ENCODE results near the gene SEPTIN7. TPM values are rescaled to one million over a fixed set of nuclear protein-coding genes. Genes with fewer than 3 reads are reported as not detected.
A peak's percentile ranks its signal among the peaks of the same experiment; 100 is the strongest.
"Not testable (repeated sequence)": the region's sequence is repeated elsewhere in the genome, so short reads cannot be mapped to it uniquely, and the experiment has no call there.

The SEPTIN7 gene
- total RNA-seq, result 211 TPM

DNA sequence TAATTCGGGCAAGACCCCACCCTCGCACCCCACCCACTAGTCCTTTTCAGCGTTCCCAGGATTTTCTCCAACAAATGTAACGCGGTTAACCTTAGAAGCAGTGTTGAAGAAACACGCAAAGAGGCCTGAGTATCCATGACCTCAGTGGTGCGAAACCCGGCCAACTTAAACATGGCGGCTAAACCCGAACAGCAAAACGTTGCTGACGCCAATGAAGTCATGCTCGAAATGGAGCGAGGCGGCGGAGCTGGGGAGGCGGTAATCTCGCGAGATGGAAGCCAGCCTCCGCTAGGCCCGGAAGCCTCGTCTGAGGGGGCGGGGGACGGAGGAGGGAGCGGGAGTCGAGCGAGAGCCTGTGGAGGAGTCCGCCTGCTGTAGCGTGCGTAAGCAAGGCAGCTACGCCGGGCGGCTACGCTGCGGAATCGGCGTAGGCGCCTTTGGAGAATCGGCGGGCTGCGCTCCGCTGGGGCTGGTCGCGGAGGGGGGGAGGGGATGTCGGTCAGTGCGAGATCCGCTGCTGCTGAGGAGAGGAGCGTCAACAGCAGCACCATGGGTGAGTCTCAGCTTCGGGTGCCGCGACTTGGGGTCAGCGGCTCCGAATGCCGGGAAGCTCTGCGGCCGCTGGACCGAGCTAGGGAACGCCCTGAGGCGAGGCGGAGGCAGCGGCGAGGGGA, at the start of gene SEPTIN7:
Gene SEPTIN7 (plus strand): TSS at position 340 of the 674 bp plus-strand sequence. CDS start 153 bp downstream, at position 493.
- peak; percentile 99 for DNase-seq (ENCODE audit: low spot score)

DNA sequence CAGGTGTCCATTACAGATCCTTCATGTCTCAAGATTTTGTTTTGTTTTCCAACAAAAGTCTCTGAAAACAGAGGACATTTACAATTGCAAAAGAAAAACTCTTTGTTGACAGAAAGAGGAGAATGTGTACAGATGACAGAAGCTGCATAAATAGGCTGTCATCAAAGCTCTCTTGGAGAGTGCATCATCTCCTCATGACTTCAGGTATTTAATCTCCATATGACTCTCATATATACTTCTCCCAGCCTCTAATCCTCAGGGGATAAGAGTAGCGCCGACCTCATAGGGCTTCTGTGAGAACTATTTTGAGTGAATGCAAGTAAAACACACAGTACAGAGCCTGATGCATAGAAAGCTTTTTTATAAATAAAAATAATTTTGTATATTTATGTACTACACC, 48.1 kb upstream of the SEPTIN7 start:
- no peak for DNase-seq (ENCODE audit: low spot score)

DNA sequence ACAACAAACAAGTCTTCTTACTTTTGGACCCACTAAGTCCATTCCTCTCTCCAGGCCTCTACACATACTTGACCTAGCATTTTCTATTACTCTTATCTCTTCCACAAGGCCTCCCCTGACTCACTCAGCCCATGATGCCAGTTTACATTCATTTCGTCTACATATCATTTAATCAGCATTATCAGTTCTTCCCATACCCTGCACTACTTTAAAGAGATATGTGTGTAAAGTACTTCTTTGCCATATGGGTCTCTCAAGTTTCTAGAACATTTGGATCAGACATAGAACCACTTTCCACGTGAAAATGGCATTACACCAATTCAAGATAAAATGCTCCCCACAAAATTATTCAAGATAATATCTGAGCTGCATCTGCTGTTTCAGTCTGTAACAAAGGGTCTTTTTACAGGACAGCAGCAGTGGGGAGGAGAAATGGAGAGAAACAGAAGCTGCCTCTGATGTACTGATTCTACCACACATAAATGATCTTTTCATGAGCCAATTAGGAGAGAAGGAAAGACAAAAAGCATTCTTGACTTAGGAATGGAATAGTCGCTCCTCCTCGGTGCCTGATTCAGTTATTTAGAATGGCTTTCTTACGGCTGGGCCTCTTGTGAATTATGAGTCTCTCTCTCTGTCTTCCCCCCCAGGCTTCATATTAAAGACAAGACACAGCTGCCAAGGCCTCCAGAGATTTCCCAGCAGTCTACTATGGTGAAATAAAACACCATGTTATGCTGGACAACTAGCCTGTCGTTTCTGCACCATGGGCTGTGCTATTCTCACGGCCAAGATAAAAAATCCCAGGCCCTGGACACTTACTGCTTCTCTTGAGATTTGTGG, 46.9 kb upstream of the SEPTIN7 start:
- peak; percentile 38 for DNase-seq (ENCODE audit: low spot score)

DNA sequence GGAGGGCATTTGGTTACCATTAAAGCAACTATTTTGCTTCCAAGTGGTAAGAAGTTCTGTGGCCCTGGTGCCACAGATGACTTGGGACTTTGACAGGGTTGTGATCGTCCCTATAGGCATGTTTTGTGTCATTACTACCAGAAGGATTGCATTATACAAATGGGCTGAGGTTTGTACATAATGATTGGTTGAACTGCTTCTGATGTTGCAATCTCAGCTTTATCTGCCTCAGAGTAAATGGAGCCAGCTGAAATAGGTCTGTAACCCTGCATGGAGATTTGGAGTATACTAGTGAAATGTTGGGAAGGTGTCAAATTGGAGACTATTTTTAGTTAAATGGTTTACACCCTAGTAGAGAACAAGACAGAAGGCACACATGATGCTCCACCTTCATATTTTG, 46.1 kb upstream of the SEPTIN7 start:
- no peak for DNase-seq (ENCODE audit: low spot score)

DNA sequence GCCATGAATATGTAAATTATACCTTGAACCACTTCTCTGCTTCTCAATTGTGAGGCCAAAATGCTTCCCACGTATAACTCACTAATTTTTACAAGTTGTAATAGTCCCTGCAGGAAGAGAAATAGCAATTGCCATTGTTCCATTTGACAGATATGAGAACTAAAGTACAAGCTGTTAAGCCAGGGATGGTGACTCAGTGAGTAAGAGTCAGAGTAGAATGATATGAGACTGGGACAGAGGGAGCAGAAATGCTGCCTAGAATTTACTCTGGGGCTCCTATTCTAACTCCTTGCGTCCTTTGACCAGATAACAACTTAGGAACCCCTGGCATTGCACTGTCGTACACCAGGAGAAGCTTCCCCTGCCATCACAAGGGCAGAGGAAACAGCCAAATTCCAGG, 45.1 kb upstream of the SEPTIN7 start:
- DNase-seq (ENCODE audit: low spot score), result no peak

DNA sequence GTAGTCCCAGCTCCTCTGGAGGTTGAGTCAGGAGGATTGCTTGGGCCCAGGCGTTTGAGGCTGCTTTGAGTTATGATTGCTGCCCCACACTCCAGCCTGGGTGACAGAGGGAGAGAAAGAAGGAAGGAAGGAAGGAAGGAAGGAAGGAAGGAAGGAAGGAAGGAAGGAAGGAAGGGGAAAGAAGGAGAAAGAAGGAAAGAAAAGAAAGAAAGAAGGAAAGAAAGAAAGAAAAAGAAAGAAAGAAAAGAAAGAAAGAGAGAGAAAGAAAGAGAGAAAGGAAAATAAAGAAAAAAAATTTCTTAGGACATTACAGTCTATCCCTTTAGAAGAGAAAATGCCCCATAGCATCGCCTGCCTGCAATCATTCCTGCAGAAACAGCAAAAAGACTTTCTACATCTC, 44.4 kb upstream of the SEPTIN7 start:
- not testable (repeated sequence) for DNase-seq (ENCODE audit: low spot score)

DNA sequence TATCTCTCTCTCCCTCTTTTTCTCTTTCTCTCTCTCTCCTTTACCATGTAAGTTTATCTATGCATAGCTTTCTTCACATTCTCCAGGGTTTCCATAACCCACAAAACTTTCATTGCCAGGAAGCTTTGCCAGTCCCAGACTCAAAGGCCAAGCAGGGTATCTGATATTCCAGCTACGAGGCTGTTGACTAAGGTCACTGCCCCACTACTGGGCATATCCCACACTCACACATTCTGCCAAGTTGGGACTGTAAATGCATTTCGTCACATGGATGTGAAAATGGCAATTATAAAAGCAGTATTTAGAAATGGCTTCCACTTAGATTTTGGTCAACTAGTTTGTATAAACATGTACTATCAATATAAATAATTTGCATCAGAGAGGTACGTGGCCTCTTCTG, 43.3 kb upstream of the SEPTIN7 start:
- DNase-seq (ENCODE audit: low spot score), result no peak

DNA sequence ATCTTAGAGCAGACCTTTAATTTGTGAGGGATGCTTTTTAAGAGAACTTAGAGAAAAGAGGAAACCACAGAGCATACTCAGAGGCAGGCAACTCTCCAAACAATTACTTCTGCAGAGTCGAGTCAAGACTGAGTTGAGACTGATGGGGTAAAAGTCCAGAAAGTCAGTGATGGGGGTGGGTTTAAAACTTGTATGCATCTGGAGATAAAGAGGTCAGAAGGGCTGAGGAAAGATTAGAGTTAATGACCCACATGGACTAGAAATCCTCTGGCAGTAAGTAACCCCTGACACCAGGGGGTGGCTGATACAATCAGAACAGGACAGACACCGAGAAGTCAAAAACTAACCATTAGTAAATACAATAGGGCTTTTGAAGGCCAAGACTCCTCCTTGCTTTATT, 42.4 kb upstream of the SEPTIN7 start:
- DNase-seq (ENCODE audit: low spot score), result no peak

DNA sequence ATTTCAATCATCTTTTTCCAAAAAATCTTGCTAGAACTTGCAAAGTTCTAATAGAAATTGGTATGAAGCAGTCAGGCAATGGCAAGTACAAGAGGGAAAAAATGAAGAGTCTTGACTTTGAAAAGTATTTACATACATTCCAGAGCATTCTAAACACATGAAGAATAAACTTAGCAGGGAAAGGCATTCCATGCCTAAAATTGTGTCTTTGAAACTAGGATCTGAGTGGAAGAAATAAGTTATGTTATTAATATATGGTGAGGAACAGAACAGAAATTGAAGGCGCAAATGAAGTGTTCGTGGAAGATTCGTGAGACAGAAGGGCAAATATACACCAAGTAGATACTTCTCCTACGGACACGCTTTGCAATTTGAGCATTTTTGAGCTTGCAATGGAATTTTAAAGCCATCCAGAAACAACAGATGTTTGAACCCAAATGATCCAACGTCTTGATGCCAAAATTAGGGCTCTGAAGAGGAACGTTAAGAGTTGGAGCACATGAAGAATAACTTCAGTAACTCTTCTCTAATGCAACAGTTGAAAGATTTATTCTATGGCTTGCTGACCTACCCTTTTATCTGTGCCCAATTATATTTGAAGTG, 40.6 kb upstream of the SEPTIN7 start:
- no peak for DNase-seq (ENCODE audit: low spot score)

DNA sequence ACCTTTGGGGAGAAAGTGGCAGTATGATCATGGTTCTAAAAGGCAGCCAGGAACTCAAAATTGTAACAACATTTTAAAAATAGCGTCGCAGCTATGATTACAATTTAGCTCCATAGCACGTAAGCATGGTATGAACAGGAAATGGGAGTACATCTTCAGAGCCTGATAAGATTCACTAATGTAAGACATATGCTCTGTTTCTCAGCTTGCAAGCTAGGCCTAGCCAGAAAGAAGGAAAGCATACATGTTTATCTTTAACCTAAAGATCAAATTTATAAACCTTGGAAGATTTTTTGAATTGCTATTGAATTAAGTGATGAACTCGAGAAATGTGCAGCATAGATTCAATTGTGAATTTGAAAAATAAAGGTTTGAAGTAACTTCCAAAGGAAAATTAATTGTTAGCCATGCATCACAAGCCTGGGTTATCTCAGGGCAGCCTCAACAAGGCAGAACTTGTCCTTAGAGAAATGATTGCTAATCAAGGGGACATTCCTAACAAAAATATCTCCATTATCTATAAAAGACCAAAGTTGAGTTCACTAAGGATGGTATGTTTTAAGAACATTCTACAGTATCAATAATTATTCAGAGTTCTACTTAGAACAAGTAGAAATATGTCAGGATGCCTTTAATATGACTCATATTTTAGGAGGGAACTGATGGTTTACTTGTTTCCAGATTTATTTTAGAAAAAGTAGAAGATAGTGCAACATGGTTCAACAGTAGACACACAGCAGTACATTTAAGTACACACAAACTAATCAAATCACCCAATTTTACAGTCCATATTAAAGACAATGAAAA, 38.8 kb upstream of the SEPTIN7 start:
- no peak for DNase-seq (ENCODE audit: low spot score)

DNA sequence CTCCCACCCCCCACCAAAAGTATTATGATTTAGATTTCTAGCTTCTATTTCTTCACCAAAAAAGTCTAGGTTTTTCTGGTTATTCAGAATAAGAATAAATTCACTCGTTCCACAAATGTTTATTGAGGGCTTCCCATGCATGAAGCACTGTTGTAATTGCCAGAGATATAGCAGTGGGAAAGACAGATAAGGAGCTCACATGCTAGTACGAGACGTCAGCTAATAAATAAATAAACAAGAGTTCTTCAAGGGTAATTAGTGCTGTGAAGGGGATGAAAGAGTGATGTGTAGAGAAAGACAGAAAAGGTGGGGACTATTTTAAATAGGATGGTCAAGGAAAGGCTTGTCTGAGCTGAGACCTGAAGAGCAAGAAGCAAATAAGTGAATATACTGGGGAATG, 38.1 kb upstream of the SEPTIN7 start:
- no peak for DNase-seq (ENCODE audit: low spot score)

DNA sequence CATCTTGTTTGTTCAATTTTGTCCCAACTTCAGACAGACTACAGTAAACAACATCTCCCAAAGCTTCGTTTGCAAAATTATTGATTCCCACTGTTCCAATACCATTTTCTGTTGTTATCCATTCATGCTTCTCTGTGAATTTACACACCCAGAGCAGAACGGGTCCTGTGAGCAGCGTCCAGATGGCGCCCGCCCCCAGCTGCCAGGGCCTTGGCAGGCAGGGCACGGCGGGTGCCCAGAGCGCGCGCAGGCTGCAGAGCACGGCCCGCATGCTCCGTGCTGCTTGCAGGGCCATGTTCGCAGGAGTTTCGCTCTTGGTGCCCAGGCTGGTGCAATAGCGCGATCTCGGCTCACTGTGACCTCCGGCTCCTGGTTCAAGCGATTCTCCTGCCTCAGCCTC, 32.5 kb upstream of the SEPTIN7 start:
- no peak for DNase-seq (ENCODE audit: low spot score)

DNA sequence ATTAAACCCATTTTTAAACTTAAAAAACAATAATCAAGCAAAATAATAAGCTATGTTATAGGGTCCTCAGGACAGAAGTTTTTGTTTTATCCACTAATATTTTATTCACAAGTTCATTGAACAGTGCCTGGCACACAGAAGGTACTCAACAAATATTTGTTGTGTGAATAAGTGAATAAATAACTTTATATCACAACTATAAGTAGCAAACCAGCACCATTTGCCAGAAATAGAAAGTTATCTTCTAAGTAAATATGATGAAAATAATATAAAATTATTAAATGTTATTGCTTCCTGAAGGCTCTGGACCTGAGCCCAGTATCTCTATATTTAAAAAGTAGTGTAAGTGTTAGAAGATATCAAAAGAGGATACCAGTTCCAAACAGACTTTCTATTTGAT, 29.1 kb upstream of the SEPTIN7 start:
- no peak for DNase-seq (ENCODE audit: low spot score)

DNA sequence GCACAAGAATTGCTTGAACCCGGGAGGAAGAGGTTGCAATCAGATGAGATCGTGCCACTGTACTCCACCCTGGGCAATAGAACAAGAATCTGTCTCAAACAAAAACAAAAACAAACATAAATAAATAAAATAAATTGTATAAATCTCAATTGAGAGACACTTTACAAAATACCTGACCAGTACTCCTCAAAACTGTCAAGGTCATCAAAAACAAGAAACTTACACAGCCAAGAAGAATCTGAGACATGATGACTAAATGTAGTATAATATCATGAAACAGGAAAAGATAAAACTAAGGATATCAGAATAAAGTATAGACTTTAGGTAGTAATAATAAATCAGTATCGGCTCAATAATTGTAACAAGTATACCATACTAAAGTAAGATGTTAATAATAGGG, 26.9 kb upstream of the SEPTIN7 start:
- no peak for DNase-seq (ENCODE audit: low spot score)

DNA sequence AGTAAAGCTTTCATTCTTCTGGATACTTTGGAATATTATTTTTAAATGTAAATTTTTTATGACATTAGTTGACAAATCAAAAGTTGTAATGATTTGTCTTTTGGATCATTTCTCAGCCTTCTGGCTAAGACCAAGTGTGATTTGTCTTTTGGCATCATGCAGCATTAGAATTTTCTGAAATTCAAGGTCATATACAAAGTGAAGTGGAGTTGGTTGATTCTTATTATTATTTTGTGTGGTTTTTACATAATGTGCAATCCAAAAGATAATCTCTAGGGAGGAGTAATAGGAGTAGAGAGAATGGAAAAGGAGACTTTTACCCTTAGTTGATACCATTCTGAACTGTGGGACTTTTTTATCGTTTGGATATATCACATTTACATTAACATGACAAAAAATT, 24.2 kb upstream of the SEPTIN7 start:
- DNase-seq (ENCODE audit: low spot score), result no peak

DNA sequence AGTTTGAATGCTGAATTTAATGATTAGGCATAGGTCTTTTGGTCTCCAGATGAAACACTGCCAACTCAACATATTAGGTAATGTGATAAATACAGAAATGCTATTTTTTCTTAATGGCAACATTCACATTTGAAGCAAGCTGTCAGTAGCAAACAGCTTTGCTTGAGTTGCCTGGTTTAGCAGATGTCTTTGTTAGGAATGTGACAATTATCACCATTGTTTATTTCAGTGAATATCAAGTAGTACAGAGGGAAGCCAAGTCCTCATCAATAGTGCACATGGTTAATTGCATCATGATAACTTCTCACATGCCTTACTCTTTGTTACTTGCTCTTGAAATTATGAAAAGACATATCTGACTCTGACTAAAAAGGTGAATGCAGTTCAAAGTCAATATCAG, 23.7 kb upstream of the SEPTIN7 start:
- no peak for DNase-seq (ENCODE audit: low spot score)

DNA sequence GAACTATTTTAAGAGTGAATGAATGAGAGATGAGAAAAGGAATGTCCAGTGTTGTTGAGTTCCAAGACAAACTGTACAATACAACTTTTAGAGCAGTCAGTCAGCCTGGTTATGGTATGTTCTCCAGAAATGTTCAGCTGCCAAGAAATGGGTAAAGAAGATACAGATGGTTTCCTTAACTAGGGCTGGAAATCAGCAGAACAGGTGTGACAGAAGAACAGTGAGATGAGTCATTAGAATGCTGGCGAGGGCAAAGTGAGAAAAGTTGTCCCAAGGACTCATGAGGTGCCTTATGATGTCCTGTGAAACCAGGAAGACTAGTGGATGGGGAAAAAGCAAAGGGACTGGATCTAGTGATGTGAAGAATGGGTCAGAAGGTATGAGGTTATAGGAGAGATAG, 20.8 kb upstream of the SEPTIN7 start:
- no peak for DNase-seq (ENCODE audit: low spot score)

DNA sequence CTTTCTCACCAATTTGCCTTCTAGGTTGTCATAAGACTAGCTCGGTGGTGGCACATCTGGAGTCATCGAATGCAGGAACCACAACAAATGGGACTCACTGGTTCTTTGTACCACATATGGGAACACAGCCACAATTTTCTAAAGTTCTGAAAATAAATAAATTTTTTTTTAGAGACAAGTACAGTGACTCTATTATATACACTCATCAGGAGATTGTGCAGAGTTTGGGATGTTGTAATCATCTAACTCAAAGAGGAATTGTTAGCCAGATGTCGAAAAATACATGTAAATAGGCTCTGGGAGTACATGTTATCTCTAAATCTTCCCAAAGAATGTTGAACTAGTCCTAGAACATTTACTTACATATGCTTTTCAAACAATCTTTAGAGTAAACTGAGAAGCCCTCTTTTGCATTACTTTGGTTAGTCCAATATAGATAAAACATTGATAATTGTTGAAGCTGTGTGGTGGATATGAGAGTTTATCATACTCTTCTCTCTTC, 19.6 kb upstream of the SEPTIN7 start:
- DNase-seq (ENCODE audit: low spot score), result no peak

DNA sequence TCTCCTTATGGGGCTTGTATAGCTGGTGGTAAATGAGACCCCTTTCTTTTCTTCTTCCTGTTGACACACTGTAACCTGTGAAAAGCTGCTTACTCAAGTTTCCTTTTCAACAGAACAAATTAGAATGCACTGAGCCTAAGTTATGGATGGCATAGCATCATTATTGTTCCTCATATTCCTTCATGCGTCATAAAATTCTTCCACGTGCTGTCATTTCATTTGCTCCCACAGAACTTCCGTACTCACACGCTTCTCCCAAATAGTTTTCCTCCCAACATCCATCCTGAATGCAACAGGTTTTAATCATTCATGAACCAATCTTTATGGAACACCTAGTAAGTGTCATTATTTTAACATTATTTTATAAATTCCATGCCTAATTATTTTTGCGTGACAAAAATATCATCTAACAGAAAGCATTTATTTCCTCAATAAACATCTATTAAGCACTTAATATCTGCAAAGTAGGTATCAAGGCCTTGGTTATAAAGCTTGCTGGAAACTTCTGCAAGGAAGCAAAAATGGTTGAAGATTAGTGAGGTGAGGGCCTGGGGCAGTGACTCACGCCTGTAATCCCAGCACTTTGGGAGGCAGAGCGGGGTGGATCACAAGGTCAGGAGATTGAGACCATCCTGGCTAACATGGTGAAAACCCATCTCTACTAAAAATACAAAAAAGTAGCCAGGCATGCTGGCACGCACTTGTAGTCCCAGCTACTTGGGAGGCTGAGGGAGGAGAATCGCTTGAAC, 18.9 kb upstream of the SEPTIN7 start:
- DNase-seq (ENCODE audit: low spot score), result no peak

DNA sequence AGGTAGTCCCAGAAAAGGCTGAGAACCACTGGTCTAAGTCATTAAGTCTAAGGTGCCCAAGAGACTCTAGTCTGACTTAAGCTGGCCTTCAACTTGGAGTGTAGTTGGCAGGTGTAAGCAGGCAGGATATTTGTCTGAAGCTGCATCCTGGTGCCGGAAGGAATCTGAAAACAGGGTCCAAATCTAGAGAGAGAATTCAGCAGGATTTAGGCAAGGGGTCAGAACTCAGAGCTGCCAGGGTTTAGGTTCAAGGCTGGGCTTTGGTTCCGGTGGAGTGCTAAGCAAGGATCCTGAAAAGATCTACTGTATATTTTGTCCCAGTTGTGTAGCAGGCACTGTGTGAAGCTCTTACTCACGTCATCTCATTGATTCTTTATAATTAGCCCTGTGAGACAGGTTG, 16.5 kb upstream of the SEPTIN7 start:
- DNase-seq (ENCODE audit: low spot score), result no peak

DNA sequence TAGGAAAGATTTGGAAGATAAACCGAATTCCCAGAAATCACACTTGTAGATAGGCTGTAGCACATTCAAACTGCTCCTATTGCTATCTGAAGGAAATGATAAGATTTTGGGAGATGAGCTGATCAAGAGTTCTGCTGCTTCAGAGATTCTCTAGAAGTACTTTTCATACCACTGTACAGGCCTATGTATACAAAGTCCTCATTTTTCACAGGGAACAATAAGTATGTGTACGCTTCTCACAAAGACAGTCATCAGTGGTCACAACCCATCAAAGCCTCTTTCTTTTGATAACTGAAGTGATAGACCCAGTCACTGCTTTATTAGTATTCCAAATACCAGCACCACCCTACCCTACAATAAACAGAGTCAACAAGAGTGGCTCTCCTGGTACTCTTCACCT, 15.6 kb upstream of the SEPTIN7 start:
- no peak for DNase-seq (ENCODE audit: low spot score)
